Measurements from ENCODE around the gene DSPP.

Gene DSPP

GRCh38 chr4:87632469-87632868 is 24.1 kb downstream of the DSPP start:
- H3K36me3 ChIP-seq (ENCODE audit: control insufficient read depth, insufficient read depth, low read length): no peaks in the 10 kb centered on the region
- H3K4me1 ChIP-seq (ENCODE audit: control insufficient read depth, insufficient read depth, low read length): no peaks in the 10 kb centered on the region
- no peaks in the 10 kb centered on the region for H3K9me3 ChIP-seq (ENCODE audit: control insufficient read depth, low read length)
- H3K27me3 ChIP-seq (ENCODE audit: control insufficient read depth, insufficient read depth, low read length): no peaks in the 10 kb centered on the region
- H3K4me3 ChIP-seq (ENCODE audit: low read length): no peak overlapping the region
- H3K9ac ChIP-seq (ENCODE audit: low read length): no peak overlapping the region

GRCh38 chr4:87633243-87633642 is 24.9 kb downstream of the DSPP start:
- no peaks in the 10 kb centered on the region for H3K36me3 ChIP-seq (ENCODE audit: control insufficient read depth, insufficient read depth, low read length)
- no peaks in the 10 kb centered on the region for H3K4me1 ChIP-seq (ENCODE audit: control insufficient read depth, insufficient read depth, low read length)
- no peak overlapping the region for H3K9ac ChIP-seq (ENCODE audit: low read length)
- no peaks in the 10 kb centered on the region for H3K9me3 ChIP-seq (ENCODE audit: control insufficient read depth, low read length)
- H3K27me3 ChIP-seq (ENCODE audit: control insufficient read depth, insufficient read depth, low read length): no peaks in the 10 kb centered on the region
- H3K4me3 ChIP-seq (ENCODE audit: low read length): no peak overlapping the region

GRCh38 chr4:87644286-87644685 is 36.0 kb downstream of the DSPP start:
- H3K4me1 ChIP-seq (ENCODE audit: control insufficient read depth, insufficient read depth, low read length): no peaks in the 10 kb centered on the region
- H3K27me3 ChIP-seq (ENCODE audit: control insufficient read depth, insufficient read depth, low read length): no peaks in the 10 kb centered on the region
- no peak overlapping the region for H3K9ac ChIP-seq (ENCODE audit: low read length)
- H3K9me3 ChIP-seq (ENCODE audit: control insufficient read depth, low read length): no peaks in the 10 kb centered on the region
- no peaks in the 10 kb centered on the region for H3K36me3 ChIP-seq (ENCODE audit: control insufficient read depth, insufficient read depth, low read length)
- H3K4me3 ChIP-seq (ENCODE audit: low read length): no peak overlapping the region

- no peak within 1 kb of the TSS for H3K9ac ChIP-seq (ENCODE audit: low read length)
- H3K4me1 ChIP-seq (ENCODE audit: control insufficient read depth, insufficient read depth, low read length): no peaks in the 10 kb centered on the region
- no peaks in the 10 kb centered on the region for H3K27me3 ChIP-seq (ENCODE audit: control insufficient read depth, insufficient read depth, low read length)
- no peak within 1 kb of the TSS for H3K4me3 ChIP-seq (ENCODE audit: low read length)
- no peaks in the 10 kb centered on the region for H3K36me3 ChIP-seq (ENCODE audit: control insufficient read depth, insufficient read depth, low read length)
- H3K9me3 ChIP-seq (ENCODE audit: control insufficient read depth, low read length): no peaks in the 10 kb centered on the region
These were observed 41.7 kb downstream of the DSPP start, which contains the start of gene DMP1 for GRCh38 chr4:87649980-87650379. DMP1 (plus strand) TSS chr4:87650280; CDS start chr4:87656493, 6,213 bp downstream.

GRCh38 chr4:87650938-87651337 is 42.6 kb downstream of the DSPP start:
- Histone ChIP-seq H3K9ac (ENCODE audit: low read length) (no peak overlapping the region), H3K4me3 (ENCODE audit: low read length) (no peak overlapping the region), H3K36me3 (ENCODE audit: control insufficient read depth, insufficient read depth, low read length) (no peaks in the 10 kb centered on the region), H3K4me1 (ENCODE audit: control insufficient read depth, insufficient read depth, low read length) (no peaks in the 10 kb centered on the region), H3K9me3 (ENCODE audit: control insufficient read depth, low read length) (no peaks in the 10 kb centered on the region), H3K27me3 (ENCODE audit: control insufficient read depth, insufficient read depth, low read length) (no peaks in the 10 kb centered on the region)

- Histone ChIP-seq H3K9ac (ENCODE audit: low read length) (no peak overlapping the region), H3K9me3 (ENCODE audit: control insufficient read depth, low read length) (no peaks in the 10 kb centered on the region), H3K4me3 (ENCODE audit: low read length) (no peak overlapping the region), H3K27me3 (ENCODE audit: control insufficient read depth, insufficient read depth, low read length) (no peaks in the 10 kb centered on the region), H3K4me1 (ENCODE audit: control insufficient read depth, insufficient read depth, low read length) (no peaks in the 10 kb centered on the region), H3K36me3 (ENCODE audit: control insufficient read depth, insufficient read depth, low read length) (no peaks in the 10 kb centered on the region)
These were observed 43.6 kb downstream of the DSPP start for GRCh38 chr4:87651941-87652340.

GRCh38 chr4:87654487-87655044 is 46.2 kb downstream of the DSPP start:
- Histone ChIP-seq H3K4me1 (ENCODE audit: control insufficient read depth, insufficient read depth, low read length) (no peaks in the 10 kb centered on the region), H3K27me3 (ENCODE audit: control insufficient read depth, insufficient read depth, low read length) (no peaks in the 10 kb centered on the region), H3K9ac (ENCODE audit: low read length) (no peak overlapping the region), H3K36me3 (ENCODE audit: control insufficient read depth, insufficient read depth, low read length) (no peaks in the 10 kb centered on the region), H3K4me3 (ENCODE audit: low read length) (no peak overlapping the region), H3K9me3 (ENCODE audit: control insufficient read depth, low read length) (no peaks in the 10 kb centered on the region)

- Histone ChIP-seq H3K4me3 (ENCODE audit: low read length) (no peak overlapping the region), H3K9ac (ENCODE audit: low read length) (no peak overlapping the region), H3K4me1 (ENCODE audit: control insufficient read depth, insufficient read depth, low read length) (no peaks in the 10 kb centered on the region), H3K36me3 (ENCODE audit: control insufficient read depth, insufficient read depth, low read length) (no peaks in the 10 kb centered on the region), H3K9me3 (ENCODE audit: control insufficient read depth, low read length) (no peaks in the 10 kb centered on the region), H3K27me3 (ENCODE audit: control insufficient read depth, insufficient read depth, low read length) (no peaks in the 10 kb centered on the region)
These were observed 49.2 kb downstream of the DSPP start for GRCh38 chr4:87657525-87657924.

- Histone ChIP-seq H3K9me3 (ENCODE audit: control insufficient read depth, low read length) (no peaks in the 10 kb centered on the region), H3K9ac (ENCODE audit: low read length) (no peak overlapping the region), H3K27me3 (ENCODE audit: control insufficient read depth, insufficient read depth, low read length) (no peaks in the 10 kb centered on the region), H3K4me3 (ENCODE audit: low read length) (no peak overlapping the region), H3K4me1 (ENCODE audit: control insufficient read depth, insufficient read depth, low read length) (no peaks in the 10 kb centered on the region), H3K36me3 (ENCODE audit: control insufficient read depth, insufficient read depth, low read length) (no peaks in the 10 kb centered on the region)
These were observed 51.1 kb downstream of the DSPP start for GRCh38 chr4:87659247-87659931.

GRCh38 chr4:87662871-87663270 is 54.5 kb downstream of the DSPP start:
- H3K9ac ChIP-seq (ENCODE audit: low read length): no peak overlapping the region
- no peaks in the 10 kb centered on the region for H3K4me1 ChIP-seq (ENCODE audit: control insufficient read depth, insufficient read depth, low read length)
- no peaks in the 10 kb centered on the region for H3K36me3 ChIP-seq (ENCODE audit: control insufficient read depth, insufficient read depth, low read length)
- no peak overlapping the region for H3K4me3 ChIP-seq (ENCODE audit: low read length)
- H3K27me3 ChIP-seq (ENCODE audit: control insufficient read depth, insufficient read depth, low read length): no peaks in the 10 kb centered on the region
- H3K9me3 ChIP-seq (ENCODE audit: control insufficient read depth, low read length): no peaks in the 10 kb centered on the region
